ENCODE measurements around the gene CHCHD3.
"Not testable (repeated sequence)": the region's sequence is repeated elsewhere in the genome, so short reads cannot be mapped to it uniquely, and the experiment has no call there.

CHCHD3 gene

DNA sequence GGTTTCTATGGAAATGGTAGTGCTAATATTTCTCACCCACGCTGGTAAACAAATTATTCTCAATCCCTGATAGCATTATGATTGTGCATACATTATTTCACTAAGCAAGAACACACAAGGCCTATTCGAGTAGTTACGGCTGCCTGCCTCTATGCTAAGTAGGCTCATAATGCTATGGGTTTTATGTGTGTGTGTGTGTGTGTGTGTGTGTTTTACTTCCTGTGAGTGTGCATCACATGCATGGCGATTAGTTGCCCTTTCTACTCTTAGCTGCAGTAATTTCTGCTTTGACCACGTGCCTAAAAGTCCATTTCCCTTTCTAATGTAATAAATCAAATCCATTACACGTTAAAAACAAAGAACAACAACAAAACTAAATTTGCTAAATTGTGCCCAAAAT is 117.0 kb downstream of the CHCHD3 start:
- H3K4me3 ChIP-seq (ENCODE audit: low read depth, low read length) = no peak overlapping the region

DNA sequence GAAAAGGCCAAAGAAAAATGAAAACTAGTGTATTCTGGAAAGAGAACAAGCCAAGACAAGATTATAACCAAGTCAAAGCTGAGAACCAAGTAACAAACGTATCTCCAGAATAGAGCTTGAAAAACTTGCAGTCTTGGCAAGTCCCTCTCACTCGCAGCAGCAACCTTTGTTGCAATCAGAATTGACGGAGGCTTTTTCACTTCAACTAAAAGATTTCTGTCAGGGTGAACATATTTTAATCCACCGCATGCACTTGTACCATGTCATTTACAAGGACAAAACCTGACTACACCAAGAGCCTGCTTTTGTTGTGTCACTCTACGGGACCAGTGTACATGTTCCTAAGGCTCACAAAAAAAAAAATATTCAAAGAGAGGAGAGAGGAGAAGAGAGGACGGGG is 122.0 kb downstream of the CHCHD3 start:
- H3K4me3 ChIP-seq (ENCODE audit: low read depth, low read length) = no peak overlapping the region

DNA sequence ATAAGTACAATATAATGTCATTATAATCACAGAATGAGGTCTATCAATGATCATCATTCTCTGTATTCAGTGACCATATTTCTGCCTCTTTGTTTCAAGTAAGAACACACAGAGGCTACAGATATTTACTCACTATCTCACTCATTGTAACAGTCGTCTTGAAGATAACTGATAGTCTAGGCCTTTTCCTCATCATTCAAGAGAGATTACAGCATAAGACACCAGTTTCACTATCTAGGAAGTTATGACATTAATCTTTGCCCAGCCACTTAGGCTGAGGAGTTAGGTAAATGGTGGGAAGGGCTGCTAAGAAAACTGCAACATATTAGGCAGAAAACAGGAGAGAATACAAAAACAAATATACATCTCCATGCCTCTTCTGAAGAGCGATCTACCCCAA is 125.3 kb downstream of the CHCHD3 start:
- no peak overlapping the region for H3K4me3 ChIP-seq (ENCODE audit: low read depth, low read length)

DNA sequence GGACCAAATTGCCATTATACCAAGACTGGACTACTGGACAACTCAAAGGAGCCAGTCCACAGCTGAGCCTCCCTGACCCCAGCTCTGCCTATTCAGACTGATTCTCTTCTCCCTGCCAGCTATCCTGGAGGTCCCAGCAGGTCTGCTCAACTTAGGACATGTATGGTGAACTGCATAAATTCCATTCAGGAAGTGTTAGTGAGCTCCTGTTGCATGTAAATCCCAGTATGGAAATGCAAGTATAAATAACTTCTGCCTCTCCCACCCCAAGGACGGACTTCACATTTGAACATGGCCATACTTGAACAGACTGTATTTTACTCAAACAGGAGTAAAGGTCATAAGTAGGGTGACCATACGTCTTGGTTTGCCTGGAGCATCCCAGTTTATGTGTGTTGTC is 128.4 kb downstream of the CHCHD3 start:
- no peak overlapping the region for H3K4me3 ChIP-seq (ENCODE audit: low read depth, low read length)

DNA sequence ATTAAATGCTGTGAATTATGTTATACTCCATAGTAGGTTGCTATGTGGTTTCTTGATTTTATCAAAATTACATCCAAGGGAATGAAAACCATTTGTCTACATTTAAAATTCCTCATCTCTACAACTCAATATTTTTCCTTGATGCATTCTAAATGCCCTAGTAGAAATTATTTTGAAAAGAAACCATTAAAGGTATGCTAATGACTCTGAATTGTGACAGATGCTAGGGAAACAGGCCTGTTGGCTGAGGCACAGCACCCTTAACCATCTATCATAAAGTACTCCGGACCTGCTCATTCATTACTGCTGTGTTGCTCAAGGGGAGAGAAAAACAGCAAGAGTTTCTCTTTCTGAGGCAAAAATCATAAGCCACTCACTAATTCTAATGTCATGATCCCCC is 131.2 kb downstream of the CHCHD3 start:
- no peak overlapping the region for H3K4me3 ChIP-seq (ENCODE audit: low read depth, low read length)

DNA sequence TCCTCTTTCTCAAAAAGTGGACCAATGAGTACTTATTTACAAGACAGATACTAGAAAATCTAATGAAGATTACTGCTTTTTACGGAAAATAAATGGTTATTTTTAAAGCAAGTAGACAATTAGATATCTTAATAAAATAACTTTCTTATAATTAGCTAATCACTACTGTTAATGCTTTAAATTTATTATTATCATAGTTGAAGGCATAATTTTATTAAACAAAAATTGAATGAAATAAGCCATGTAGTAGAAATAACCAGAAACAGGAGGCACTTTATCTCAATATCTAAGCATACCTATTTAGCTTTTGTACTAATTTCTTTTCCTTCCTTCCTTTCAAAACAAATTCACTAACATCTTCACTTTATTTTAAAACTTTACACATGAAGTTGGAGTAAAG is 134.9 kb downstream of the CHCHD3 start:
- no peak overlapping the region for H3K4me3 ChIP-seq (ENCODE audit: low read depth, low read length)

DNA sequence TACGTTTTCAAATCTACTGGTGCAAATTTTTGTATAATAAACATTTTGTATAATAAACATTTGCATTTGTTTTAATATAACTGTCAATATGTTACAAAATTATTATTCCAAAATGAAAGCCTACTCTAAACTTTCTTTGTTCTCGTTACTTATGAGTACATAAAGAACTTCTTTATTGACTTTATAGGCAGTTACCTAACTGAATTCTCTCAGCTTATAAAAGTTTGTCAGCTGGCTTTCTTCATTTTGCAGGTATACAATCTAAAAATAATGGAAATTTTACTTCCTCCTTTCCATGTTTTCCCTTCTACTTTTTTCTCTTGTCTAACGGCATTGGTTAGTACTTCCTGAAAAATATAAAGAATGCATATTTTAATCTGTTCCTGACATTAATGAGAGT is 137.1 kb downstream of the CHCHD3 start:
- no peak overlapping the region for H3K4me3 ChIP-seq (ENCODE audit: low read depth, low read length)

DNA sequence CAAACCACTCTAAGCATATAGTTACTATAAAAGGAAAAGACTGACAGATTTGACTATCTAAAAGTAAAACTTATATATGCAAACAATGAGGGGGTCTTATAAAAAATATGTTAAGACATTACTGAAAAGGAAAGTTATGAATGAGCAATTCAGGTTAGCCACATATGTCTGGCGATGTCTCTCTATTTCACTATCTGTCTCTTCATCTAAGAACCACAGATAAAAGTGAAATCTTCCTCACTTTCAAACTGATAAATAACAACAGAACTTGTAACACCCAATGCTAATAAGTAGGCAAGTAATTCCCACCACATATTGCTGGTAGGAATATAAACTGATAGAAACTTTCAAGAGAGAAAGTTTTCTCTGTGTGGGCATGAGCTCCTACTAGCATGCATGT is 138.2 kb downstream of the CHCHD3 start:
- no peak overlapping the region for H3K4me3 ChIP-seq (ENCODE audit: low read depth, low read length)

DNA sequence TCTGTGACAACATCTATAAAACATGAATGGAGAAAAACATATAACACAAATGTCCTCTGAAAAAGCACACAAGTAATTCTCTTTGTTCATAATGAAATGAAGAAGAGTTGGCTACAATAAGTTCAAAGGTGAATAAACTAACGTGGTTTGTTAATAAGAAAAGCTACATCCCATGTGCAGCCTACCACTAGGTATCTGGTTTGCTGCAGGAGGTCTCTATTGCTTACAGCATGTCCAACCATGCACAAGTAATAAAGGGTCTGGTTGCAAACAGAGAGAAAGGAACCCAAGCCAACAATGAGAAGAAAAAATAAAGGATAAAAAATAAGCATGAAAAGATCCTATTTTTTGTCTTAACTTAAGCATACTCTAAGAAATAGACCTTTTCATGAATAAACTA is 139.2 kb downstream of the CHCHD3 start:
- H3K4me3 ChIP-seq (ENCODE audit: low read depth, low read length) = no peak overlapping the region

DNA sequence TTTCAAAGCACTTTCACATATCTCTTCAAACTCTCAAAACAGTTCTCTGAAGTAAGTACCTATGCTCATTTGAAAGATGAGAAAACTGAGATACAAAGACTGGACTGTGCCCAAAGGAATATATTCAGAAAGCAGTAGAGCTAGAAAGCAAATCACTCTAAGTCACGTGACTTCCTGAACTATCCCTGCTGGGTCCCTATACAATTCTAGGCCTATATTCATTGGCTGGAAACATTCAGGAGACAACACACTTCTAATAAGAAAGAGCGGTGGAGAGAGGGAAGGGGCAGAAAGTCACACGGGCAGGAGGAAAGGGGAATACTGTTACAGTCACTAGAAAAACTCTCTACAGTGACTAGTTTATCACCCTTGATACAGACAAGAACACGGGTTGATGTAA is 140.0 kb downstream of the CHCHD3 start:
- no peak overlapping the region for H3K4me3 ChIP-seq (ENCODE audit: low read depth, low read length)

DNA sequence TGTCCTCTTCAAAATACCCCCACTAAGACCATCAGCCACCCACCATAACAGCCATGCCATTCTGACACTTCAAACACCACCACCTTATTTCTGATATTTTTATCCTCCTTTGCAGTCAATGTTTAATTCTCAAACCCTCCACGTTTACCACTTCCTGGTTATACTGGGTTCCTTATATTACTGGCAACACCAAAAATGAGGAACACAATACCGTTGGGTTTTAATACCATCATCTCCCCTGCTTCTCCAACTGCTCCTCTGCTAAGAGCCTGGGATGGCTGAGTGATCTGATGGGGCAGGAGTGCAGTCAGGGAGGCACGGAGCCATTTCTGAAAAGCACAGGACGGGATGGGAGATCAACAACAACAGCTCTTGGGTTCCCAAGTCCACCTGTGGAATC is 140.5 kb downstream of the CHCHD3 start:
- H3K4me3 ChIP-seq (ENCODE audit: low read depth, low read length) = no peak overlapping the region

DNA sequence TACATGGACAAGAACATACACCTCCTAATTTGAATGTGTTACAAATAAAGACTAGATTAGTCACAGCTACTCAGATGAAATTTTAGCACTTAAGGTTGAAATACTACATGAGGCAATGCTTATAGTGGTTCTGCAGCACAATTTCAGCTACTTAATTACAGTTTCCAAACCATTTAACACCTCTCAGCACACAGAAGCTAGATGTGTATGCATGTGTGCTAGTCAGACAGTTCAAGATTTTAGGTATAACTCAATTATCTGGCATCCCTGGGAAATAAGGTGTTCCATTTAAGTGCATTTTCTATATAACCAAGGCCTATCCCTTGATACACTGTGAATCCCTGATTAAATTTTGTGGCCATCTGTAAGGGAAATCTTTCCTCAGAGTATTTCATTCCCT is 141.8 kb downstream of the CHCHD3 start:
- H3K4me3 ChIP-seq (ENCODE audit: low read depth, low read length) = no peak overlapping the region

DNA sequence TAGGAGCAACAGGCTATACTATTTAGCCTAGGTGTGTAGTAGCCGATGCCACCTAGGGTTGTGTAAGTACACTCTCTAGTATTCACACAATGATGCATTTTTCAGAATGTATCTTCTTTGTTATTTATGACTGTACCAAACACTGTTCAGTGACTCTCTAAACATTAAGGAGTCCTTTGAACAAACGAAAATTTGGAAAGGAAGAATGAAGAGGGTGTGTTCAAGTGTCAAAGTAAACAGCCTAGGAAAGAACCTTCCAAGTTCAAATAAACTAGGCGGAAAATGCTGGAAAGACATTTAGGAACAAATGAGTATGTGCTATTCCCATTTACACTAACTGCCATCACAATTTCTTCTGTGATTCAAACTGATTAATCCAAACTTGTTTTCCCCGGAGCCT is 142.4 kb downstream of the CHCHD3 start:
- H3K4me3 ChIP-seq (ENCODE audit: low read depth, low read length) = no peak overlapping the region

DNA sequence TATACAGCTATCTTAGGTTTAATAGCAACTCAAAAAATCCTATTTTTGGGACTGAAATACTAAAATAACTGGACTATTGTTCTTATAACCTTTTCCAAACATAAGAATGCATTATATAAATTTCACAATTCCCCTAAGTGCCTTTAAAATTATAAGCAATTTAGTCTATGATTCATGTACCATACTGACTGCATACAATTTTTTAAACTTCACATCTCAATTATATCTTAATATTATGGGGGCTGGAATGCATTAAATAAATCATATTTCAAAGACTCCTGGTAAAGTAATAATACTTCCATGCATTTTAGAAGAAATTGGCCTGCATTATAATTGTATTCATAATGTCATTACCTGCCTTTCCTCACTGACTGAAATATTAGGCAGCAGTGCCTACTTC is 144.6 kb downstream of the CHCHD3 start:
- H3K4me3 ChIP-seq (ENCODE audit: low read depth, low read length) = no peak overlapping the region

DNA sequence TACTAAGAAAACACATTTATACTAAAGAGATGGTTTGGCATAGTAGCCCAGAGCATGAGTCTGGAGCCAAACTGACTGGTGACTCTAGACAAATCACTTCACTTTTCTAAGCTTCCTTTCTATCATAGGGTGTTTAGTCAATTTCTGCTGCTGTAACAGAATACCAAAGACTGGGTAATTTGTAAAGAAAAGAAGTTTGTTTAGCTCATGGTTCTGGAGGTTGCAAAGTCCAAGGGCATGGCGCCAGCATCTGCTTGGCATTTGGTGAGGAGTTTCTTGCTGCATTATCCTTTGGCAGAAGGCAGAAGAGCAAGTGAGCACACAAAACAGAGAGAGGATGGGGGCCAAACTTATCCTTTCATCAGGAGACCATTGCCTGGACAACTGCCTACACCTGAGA is 146.3 kb downstream of the CHCHD3 start:
- no peak overlapping the region for H3K4me3 ChIP-seq (ENCODE audit: low read depth, low read length)

DNA sequence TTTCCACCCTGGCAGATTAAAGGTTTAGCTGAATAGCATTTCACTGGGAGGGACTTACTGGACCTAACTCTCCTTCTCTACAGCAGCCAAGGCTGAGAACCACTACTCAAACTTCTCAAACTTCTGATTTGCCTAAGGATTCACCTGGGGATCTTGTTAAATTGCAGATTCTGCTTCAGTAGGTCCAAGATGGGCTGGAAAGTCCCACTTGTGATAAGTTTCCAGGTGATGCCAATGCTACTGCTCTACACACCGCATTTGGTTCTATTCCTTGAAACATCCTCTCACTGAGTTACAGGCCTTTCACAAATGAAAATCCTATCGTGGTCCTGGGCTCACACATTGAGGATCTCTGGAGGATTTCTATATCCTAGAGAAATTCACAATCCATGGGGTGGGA is 147.9 kb downstream of the CHCHD3 start:
- H3K4me3 ChIP-seq (ENCODE audit: low read depth, low read length) = no peak overlapping the region

DNA sequence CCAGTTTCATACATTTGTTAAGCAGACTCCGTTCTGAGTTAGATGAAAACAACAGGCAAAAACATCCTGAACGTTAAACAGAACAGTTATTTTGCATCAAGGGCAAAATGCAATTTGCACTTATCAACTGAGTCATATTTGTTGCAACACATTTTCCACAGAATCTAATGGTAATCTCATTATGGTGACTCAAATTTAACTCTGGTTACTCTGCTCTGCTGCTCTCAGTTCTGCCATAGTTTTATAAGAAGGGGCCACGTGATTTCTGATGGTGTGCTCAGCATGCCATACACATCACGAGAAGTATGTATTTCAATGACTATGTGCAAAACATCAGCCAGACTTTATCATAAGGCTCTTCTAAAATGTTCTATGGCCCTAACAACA is 148.8 kb downstream of the CHCHD3 start:
- H3K4me3 ChIP-seq (ENCODE audit: low read depth, low read length) = no peak overlapping the region

DNA sequence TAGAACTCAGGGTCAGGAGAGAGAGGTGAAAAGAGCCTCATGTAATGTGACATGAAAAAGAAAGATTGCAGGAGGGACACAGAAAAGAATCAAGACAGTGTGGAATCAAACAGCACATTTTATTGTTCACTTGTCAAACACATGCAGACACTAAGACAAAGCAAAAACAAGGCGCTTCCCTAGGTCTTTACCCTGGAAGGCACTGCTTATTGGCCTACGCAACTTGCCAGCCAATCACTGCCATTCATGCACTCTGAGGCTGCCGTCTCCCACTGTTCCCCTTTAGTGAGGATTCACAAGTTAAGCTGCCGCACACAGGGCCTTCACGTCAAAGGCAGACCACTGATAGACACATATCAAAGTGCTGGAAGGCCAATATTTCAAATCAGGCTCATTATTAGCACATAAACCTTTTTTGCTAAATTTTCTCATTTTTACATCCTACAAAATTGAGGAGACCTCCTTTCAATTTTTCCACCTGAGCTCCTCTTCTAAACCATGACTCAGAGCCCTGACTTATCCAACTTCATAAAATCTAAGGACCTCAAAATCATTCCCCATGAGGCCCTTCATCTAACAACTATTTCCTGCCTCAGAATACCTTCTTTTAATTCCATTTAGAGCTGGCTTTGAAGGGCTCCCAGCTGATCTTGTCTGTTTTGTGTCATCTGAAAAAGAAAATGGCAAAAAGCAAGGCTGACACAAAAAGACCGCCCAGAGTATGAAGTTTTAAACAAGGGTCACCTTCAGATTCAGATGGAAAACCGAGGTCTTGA is 149.4 kb downstream of the CHCHD3 start:
- no peak overlapping the region for H3K4me3 ChIP-seq (ENCODE audit: low read depth, low read length)

DNA sequence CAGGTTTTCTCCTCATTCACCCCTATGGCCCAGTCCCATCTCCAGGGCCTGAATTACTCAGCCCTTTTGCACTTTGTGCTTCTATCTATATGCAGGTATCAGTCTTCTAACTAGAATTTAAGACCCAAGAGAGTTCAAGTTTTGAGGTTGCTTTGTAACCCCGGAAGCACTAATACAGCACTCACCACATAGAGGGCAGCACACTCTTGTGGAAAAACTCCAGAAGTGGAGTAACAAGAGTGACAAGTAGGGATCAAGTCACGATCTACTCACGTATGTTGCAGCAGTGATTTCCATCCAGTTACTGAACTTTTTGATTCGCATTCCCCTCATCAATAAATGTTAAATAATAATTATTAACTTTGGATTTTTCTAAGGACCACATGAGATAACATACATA is 151.0 kb downstream of the CHCHD3 start:
- no peak overlapping the region for H3K4me3 ChIP-seq (ENCODE audit: low read depth, low read length)

DNA sequence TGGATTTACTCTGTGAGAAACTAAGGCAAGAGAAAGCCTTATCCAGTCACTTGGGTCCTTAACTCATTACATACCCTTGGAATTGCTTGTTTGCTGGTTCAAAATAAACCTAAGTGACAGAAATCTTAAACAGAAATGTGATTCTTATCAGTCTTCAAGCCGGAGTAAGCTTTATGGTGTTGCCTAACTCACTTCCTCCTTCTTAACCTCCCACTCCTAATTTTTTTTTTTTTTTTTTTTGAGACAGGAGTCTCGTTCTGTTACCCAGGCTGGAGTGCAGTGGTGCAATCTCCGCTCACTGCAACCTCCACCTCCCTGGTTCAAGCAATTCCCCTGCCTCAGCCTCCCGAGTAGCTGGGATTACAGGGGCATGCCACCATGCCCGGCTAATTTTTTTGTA is 151.9 kb downstream of the CHCHD3 start:
- H3K4me3 ChIP-seq (ENCODE audit: low read depth, low read length) = not testable (repeated sequence)

DNA sequence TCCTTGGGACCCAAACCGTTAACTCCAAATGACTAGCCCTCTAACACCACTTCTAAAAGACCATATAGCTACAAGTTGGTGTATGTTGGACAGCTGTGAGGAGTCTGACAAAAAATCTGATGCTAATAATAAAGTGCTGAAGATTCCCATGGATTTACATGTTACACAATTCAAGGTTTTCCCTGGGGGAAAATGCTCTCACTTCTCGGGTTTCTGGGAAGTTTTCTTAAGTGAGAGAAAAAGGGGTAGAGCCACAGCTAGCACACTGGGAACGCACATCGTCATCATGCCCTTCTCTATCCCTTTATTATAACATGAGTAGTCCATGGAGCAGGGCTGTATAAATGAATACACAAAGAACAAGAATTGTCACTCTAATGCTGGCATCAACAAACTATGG is 162.1 kb downstream of the CHCHD3 start:
- H3K4me3 ChIP-seq (ENCODE audit: low read depth, low read length) = no peak overlapping the region

DNA sequence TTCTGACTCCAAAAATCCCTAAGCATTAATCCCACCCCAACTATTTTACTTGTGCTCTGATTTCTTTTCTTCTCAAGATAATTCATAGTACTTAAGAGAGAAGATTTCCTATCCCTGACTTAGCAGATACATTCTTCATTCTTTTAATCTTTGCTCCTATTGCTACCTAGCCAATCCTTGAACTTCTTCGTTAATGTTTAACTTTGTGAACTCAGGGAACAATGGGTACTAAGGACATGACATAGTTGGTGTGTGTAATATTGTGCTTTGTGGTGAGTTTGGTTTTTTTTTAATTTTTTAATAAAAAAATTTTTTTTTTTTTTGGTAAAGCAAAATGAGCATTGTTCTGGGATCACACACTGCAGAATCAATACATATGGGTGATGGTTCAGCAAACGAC is 166.2 kb downstream of the CHCHD3 start:
- H3K4me3 ChIP-seq (ENCODE audit: low read depth, low read length) = no peak overlapping the region

DNA sequence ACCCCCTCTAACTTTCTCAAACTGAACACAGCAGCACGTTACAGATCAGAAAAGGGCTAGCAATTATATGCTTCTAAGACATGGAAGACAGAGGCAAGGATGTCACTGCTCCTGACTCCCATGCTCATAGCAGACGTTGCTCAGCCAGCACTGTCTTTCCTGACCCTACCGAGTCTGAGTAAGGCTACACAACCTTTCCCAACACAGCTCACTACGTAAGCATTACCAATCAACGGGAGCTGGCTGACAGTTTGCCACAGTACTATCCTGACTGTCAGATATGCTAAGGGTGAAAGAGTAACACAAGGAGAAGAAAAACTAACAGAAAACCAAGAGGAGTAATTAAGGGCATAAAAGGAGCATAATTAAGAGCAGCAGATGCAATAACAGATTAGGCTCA is 171.2 kb downstream of the CHCHD3 start:
- H3K4me3 ChIP-seq (ENCODE audit: low read depth, low read length) = no peak overlapping the region

All from iPS-11a (cell line).